GM18951 (cell line): Measurements from ENCODE around the gene COQ7.

Source experiments
- POLR2A ChIP-seq: IDR thresholded peaks from 4 replicates; pipeline ENCODE4 v1.6.1; 2011; ENCODE audit warnings: mild to moderate bottlenecking; ENCODE audit not compliant: insufficient read length, insufficient read depth; ENCODE audit errors: extremely low read depth
- in situ Hi-C: fragments of 300-500 bp; cut with MboI; formaldehyde crosslinking; loops from one replicate; pipeline ENCODE4 v1.12.0; 2022; ENCODE audit warnings: low sequenced_read_pairs, mixed read lengths, inconsistent platforms; ENCODE audit not compliant: unreplicated experiment

Gene COQ7

GRCh38 chr16:19071811-19072777, 4.7 kb downstream of the COQ7 start:
- no peak for TF ChIP-seq POLR2A

GRCh38 chr16:19073344-19073743, 5.9 kb downstream of the COQ7 start:
- no peak for TF ChIP-seq POLR2A
- in situ Hi-C loops = no loop called here

More at GRCh38 chr16:19071811-19072777, 4.7 kb downstream of the COQ7 start:
- in situ Hi-C loops = no loop called here

DNA sequence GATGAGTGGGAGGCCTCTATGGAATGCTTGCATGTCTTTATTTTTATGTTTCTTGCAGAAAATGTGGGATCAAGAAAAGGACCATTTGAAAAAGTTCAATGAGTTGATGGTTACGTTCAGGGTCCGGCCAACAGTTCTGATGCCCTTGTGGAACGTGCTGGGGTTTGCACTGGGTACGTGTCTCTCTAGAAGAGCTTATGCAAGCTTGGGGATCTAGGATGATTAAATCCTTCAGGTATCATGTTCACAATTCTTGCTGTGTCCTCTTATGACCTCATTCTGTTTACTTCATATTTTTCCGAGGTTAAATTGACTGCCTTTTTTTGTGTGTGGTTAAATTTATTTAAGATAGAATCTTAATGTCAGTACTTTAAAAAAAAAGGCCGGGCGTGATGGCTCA, 6.4 kb downstream of the COQ7 start:
- in situ Hi-C loops = no loop called here
- TF ChIP-seq POLR2A = no peak

GRCh38 chr16:19075511-19075910, 8.1 kb downstream of the COQ7 start:
- no peak for TF ChIP-seq POLR2A
- in situ Hi-C loops = no loop called here

GRCh38 chr16:19077879-19078278, 10.5 kb downstream of the COQ7 start:
- no peak for TF ChIP-seq POLR2A
- in situ Hi-C loops = no loop called here

DNA sequence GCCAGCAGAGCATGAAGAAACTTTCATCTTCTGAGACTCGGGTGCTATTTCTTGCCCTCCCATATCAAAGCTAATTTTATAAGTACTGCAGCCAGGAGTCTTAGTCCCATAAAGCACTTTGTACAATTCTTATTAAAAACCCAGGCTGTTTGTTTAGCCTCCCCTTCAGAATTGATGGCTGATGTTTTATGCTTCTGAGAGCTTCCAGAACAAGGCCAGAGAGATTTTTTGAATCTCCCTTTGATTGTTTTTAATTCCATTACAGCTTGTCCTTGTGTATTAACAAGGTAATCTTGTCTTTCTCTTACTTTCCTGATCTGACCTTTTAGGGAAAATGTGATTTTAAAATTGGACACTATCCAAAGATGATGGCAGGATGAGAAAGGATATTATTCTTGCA, 16.3 kb downstream of the COQ7 start:
- no peak for TF ChIP-seq POLR2A
- in situ Hi-C loops = loop anchor here (5.0 to 10.0 kb wide), 2 partner anchors 294 to 421 kb away; no protein-coding TSS in a partner anchor

DNA sequence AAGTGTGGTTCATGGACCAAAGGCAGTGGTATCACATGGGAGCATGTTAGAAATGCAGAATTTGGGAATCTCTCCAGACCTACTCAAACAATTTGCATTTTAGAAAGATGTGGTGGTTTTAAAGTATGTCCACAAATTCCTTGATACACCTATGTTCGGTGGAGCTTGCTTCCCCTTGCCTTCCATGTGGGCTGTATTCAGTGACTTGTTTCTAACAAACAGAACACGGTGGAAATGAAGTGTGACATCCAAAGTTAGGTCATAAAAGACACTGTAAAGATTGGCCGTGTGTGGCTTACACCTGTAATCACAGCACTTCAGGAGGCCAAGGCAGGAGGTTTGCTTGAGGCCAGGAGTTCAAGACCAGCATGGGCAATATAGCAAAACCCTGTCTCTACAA, 16.7 kb downstream of the COQ7 start:
- no peak for TF ChIP-seq POLR2A
- in situ Hi-C loops = loop anchor here (5.0 to 10.0 kb wide), 2 partner anchors 293 to 421 kb away; no protein-coding TSS in a partner anchor

GRCh38 chr16:19084879-19085278, 17.5 kb downstream of the COQ7 start:
- TF ChIP-seq POLR2A = no peak
- in situ Hi-C loops = loop anchor here (5.0 to 10.0 kb wide), 3 partner anchors 92 to 420 kb away; no protein-coding TSS in a partner anchor

GRCh38 chr16:19085679-19086200, 18.3 kb downstream of the COQ7 start:
- no peak for TF ChIP-seq POLR2A
- in situ Hi-C loops = loop anchor here (5.0 to 10.0 kb wide), 2 partner anchors 92 to 419 kb away; no protein-coding TSS in a partner anchor

DNA sequence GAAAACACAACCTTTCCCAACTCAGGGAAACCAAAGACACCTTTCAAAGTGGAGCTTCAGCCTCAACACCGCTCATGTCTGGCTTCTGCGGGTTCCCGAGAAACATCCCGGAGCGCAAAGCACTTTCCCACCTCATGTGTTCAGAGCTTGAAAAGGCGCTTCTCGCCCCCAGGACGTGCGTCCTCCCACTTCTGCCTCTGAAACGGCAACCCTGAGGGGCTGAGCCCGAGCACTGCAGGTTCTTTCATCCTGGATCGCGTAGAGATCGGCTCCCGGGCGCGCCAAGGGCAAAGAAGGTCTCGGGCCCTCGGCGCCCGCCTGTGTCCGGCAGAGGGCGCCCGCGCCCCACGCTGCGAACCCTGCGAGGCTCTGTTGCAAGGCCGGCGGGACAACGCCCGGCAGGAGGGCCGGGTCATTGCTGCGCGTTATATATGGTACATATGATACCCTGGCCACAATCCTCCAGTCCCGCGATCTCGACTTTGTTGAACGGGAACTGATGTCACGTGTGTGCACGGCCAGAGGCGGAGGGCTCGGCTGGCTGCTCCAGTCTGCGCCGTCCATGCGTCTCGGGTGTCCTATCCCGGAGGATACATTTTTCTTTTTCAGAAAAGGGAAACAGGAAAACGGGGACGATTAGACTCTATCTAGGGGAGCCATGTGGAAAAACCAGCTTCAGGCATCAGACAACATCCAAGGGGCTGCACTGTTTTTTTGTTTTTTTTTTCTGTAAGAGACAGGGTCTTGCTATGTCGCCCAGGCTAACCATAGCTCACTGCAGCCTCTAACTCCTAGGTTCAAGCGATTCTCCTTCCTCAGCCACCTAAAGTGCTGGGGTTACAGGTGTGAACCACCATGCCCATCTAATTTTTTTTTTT, 19.1 kb downstream of the COQ7 start:
- in situ Hi-C loops = loop anchor here (5.0 to 10.0 kb wide), 2 partner anchors 91 to 418 kb away; no protein-coding TSS in a partner anchor
- no peak for TF ChIP-seq POLR2A

- no peak for TF ChIP-seq POLR2A
- in situ Hi-C loops = loop anchor here (5.0 to 10.0 kb wide), 2 partner anchors 89 to 416 kb away; no protein-coding TSS in a partner anchor
These were observed 21.0 kb downstream of the COQ7 start for GRCh38 chr16:19088341-19088916.

GRCh38 chr16:19089410-19089955, 22.1 kb downstream of the COQ7 start:
- no peak for TF ChIP-seq POLR2A
- in situ Hi-C loops = loop anchor here (5.0 to 10.0 kb wide), 2 partner anchors 88 to 415 kb away; no protein-coding TSS in a partner anchor
